HEK293 (cell line): ENCODE measurements around the gene FRMD3.

Experiments used
- CTCF ChIP-seq: fragments of 450-650 bp; formaldehyde crosslinking; IDR thresholded peaks from 2 replicates; pipeline ENCODE4 v1.5.1; 2016; ENCODE audit warnings: missing biosample characterization, missing genetic modification characterization
- REST ChIP-seq: fragments of 450-650 bp; formaldehyde crosslinking; IDR thresholded peaks from 2 replicates; pipeline ENCODE4 v1.5.1; 2016; ENCODE audit warnings: missing biosample characterization, missing genetic modification characterization
- SP2 ChIP-seq: fragments of 450-650 bp; formaldehyde crosslinking; IDR thresholded peaks from 2 replicates; pipeline ENCODE4 v1.5.1; 2016; ENCODE audit warnings: missing biosample characterization, missing genetic modification characterization
- TSHZ1 ChIP-seq: fragments of 450-650 bp; formaldehyde crosslinking; IDR thresholded peaks from 2 replicates; pipeline ENCODE4 v1.5.1; 2016; ENCODE audit warnings: missing biosample characterization, missing genetic modification characterization, borderline replicate concordance
- YY1 ChIP-seq: fragments of 450-650 bp; formaldehyde crosslinking; IDR thresholded peaks from 2 replicates; pipeline ENCODE4 v1.5.1; 2018; ENCODE audit warnings: missing biosample characterization, missing genetic modification characterization
- ZIC2 ChIP-seq: fragments of 450-650 bp; formaldehyde crosslinking; IDR thresholded peaks from 2 replicates; pipeline ENCODE4 v1.5.1; 2016; ENCODE audit warnings: missing biosample characterization, missing genetic modification characterization
- ZNF148 ChIP-seq: fragments of 450-650 bp; formaldehyde crosslinking; IDR thresholded peaks from 2 replicates; pipeline ENCODE4 v1.5.0; 2017; ENCODE audit warnings: missing biosample characterization, missing genetic modification characterization, borderline replicate concordance
- ZNF391 ChIP-seq: fragments of 450-650 bp; formaldehyde crosslinking; IDR thresholded peaks from 2 replicates; pipeline ENCODE4 v1.5.1; 2016; ENCODE audit warnings: low read depth, missing biosample characterization, missing genetic modification characterization, borderline replicate concordance
- ZNF561 ChIP-seq: fragments of 450-650 bp; IDR thresholded peaks from 2 replicates; pipeline ENCODE4 v1.5.1; 2018; ENCODE audit warnings: missing biosample characterization, missing genetic modification characterization, borderline replicate concordance
- ZNF626 ChIP-seq: fragments of 450-650 bp; sonication (Bioruptor Pico); formaldehyde crosslinking; IDR thresholded peaks from 2 replicates; pipeline ENCODE4 v1.5.1; 2018; ENCODE audit warnings: missing biosample characterization, missing genetic modification characterization, inconsistent platforms
- ZNF639 ChIP-seq: fragments of 450-650 bp; formaldehyde crosslinking; IDR thresholded peaks from 2 replicates; pipeline ENCODE4 v1.5.1; 2016; ENCODE audit warnings: missing biosample characterization, missing genetic modification characterization
- ZSCAN18 ChIP-seq: fragments of 450-650 bp; formaldehyde crosslinking; IDR thresholded peaks from 2 replicates; pipeline ENCODE4 v1.5.1; 2016; ENCODE audit warnings: missing biosample characterization, missing genetic modification characterization

GRCh38 chr9:83327750-83328622, 210.2 kb downstream of the FRMD3 start:
- TF ChIP-seq CTCF (tag by site-specific recombination) (no peak), ZNF391 (tag by site-specific recombination) (no peak), REST (tag by site-specific recombination) (no peak), ZSCAN18 (no peak), ZIC2 (tag by site-specific recombination) (no peak), ZNF639 (tag by site-specific recombination) (no peak), YY1 (tag by site-specific recombination) (no peak), ZNF626 (tag by site-specific recombination) (no peak), ZNF148 (tag by site-specific recombination) (no peak), SP2 (tag by site-specific recombination) (no peak), ZNF561 (tag by site-specific recombination) (no peak), TSHZ1 (tag by site-specific recombination) (no peak)
